Erythroblast (primary cell): ENCODE data around the gene JMJD4.

Source experiments
- GATA1 ChIP-seq: IDR thresholded peaks from 2 replicates; pipeline ENCODE4 v1.6.1; 2011; ENCODE audit warnings: low read depth, mild to moderate bottlenecking, control low read depth, low read length, moderate library complexity
- POLR2A ChIP-seq: IDR thresholded peaks from 2 replicates; pipeline ENCODE4 v1.6.1; 2011; ENCODE audit warnings: mild to moderate bottlenecking, low read length

DNA sequence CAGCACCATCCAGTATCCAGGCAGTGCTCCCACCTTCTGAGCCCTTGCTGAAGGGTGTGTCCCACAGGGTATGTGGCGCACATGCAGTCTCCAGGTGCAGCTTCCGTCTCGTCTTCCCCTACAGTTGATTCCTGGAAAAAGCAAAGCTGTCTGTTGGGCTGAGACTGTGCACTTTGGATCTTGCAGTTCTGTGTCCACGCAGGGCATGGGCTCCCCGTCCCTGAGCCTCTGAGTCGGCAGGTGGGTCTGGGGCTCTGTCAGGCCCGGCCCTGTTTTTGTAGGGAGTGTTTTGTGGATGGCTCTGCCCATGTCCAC, 33.0 kb upstream of the JMJD4 start:
- TF ChIP-seq POLR2A: no peak
- no peak for TF ChIP-seq GATA1
